H1 (cell line): ENCODE measurements around the gene RIN3. TPM values are rescaled to one million over a fixed set of nuclear protein-coding genes. Genes with fewer than 3 reads are reported as not detected.

Experiments
- CTCF ChIA-PET: fragments of 300-600 bp; sonication (Branson Sonifier 250); formaldehyde crosslinking; loops from one replicate; lab custom pipeline; 2021; ENCODE audit not compliant: partially characterized antibody; lab: Charles Lee
- POLR2A ChIA-PET: fragments of 300-600 bp; sonication (Branson Sonifier 250); formaldehyde crosslinking; loops from one replicate; lab custom pipeline; 2021; ENCODE audit warnings: inconsistent platforms; ENCODE audit not compliant: partially characterized antibody; lab: Charles Lee
- DNase-seq, 2 experiments: peaks; one replicate each; pipeline versions ENCODE4 v3.0.0 to v3.0.0-alpha.2; 2010 to 2022; ENCODE audit warnings: low spot score in 2 of 2, low read depth in 1 of 2, mixed read lengths in 1 of 2
- FAIRE-seq: peaks from 2 replicates; lab custom pipeline; 2011; peaks lifted over from hg19 to GRCh38; lab: Jason Lieb, UNC
- H2AFZ ChIP-seq: 2 replicates; pipeline ENCODE4 v1.8.1; 2012; ENCODE audit warnings: low read length, inconsistent platforms
- H2AK5ac ChIP-seq: 2 replicates; pipeline ENCODE4 v1.6.1; 2013; ENCODE audit warnings: low read depth, low read length
- H2BK120ac ChIP-seq: replicated peaks from 2 replicates; pipeline ENCODE3; 2013; ENCODE audit warnings: low read depth, low read length, inconsistent platforms
- H2BK12ac ChIP-seq: 2 replicates; pipeline ENCODE4 v1.6.1; 2013; ENCODE audit warnings: low read depth, low read length
- H2BK15ac ChIP-seq: 2 replicates; pipeline ENCODE4 v1.6.1; 2013; ENCODE audit warnings: low read length
- H2BK20ac ChIP-seq: 2 replicates; pipeline ENCODE4 v1.6.1; 2013; ENCODE audit warnings: low read length
- H2BK5ac ChIP-seq: 2 replicates; pipeline ENCODE4 v1.6.1; 2013; ENCODE audit warnings: low read depth, low read length
- H3K14ac ChIP-seq: 2 replicates; pipeline ENCODE4 v1.6.1; 2013; ENCODE audit warnings: inconsistent platforms; ENCODE audit not compliant: insufficient read length
- H3K18ac ChIP-seq: 2 replicates; pipeline ENCODE4 v1.6.1; 2013; ENCODE audit warnings: low read length; ENCODE audit errors: extremely low read depth
- H3K23ac ChIP-seq: 2 replicates; pipeline ENCODE4 v1.6.1; 2013; ENCODE audit warnings: inconsistent platforms; ENCODE audit not compliant: insufficient read length
- H3K23me2 ChIP-seq: 2 replicates; pipeline ENCODE4 v1.6.1; 2013; ENCODE audit warnings: low read depth, low read length
- H3K27ac ChIP-seq: 2 replicates; pipeline ENCODE4 v1.6.1; 2011; ENCODE audit warnings: low read depth, low read length, inconsistent platforms
- H3K27me3 ChIP-seq, 4 experiments: replicated peaks in 1 of 4; 1 replicate in 1 of 4; 2 replicates in 3 of 4; pipeline versions ENCODE4 v1.6.1 to v1.8.1; 2011 to 2013; ENCODE audit warnings: low read length in 3 of 4, mild to moderate bottlenecking in 3 of 4, inconsistent platforms in 2 of 4, mixed read lengths in 2 of 4, moderate library complexity in 1 of 4; ENCODE audit not compliant: control insufficient read depth in 3 of 4, insufficient read depth in 3 of 4; ENCODE audit errors: extremely low read depth in 1 of 4
- H3K36me3 ChIP-seq, 4 experiments: 2 replicates each; pipeline versions ENCODE4 v1.6.1 to v1.8.1; 2011 to 2013; ENCODE audit warnings: mild to moderate bottlenecking in 4 of 4, low read length in 3 of 4, moderate library complexity in 2 of 4, control low read depth in 1 of 4, inconsistent platforms in 1 of 4; ENCODE audit not compliant: insufficient read depth in 4 of 4, control insufficient read depth in 2 of 4
- H3K4ac ChIP-seq: replicated peaks from 2 replicates; pipeline ENCODE3; 2013; ENCODE audit warnings: low read length, low read depth, mixed read lengths, inconsistent platforms; ENCODE audit not compliant: insufficient read length
- H3K4me1 ChIP-seq, 4 experiments: replicated peaks in 1 of 4; 1 replicate in 1 of 4; 2 replicates in 3 of 4; pipeline versions ENCODE4 v1.6.1 to v1.8.1; 2011 to 2013; ENCODE audit warnings: low read length in 3 of 4, inconsistent platforms in 2 of 4, mixed read lengths in 1 of 4; ENCODE audit not compliant: insufficient read depth in 4 of 4, control insufficient read depth in 3 of 4
- H3K4me2 ChIP-seq, 2 experiments: 2 replicates each; pipeline versions ENCODE4 v1.6.1 to v1.8.1; 2011 to 2013; ENCODE audit warnings: low read depth in 2 of 2, low read length in 2 of 2, control low read depth in 1 of 2, inconsistent platforms in 1 of 2, mild to moderate bottlenecking in 1 of 2; ENCODE audit not compliant: insufficient read depth in 1 of 2
- H3K4me3 ChIP-seq, 4 experiments: fragments of 200-600, 300-600 bp in 1 of 4; sonication (generic), shearing (Covaris generic), sonication (Bioruptor Twin) in 1 of 4; 2 replicates each; pipeline versions ENCODE4 v1.5.1 to v1.8.1; 2011 to 2016; ENCODE audit warnings: low read length in 4 of 4, low read depth in 3 of 4, control low read depth in 2 of 4, inconsistent platforms in 2 of 4, mild to moderate bottlenecking in 2 of 4, mixed read lengths in 1 of 4, moderate library complexity in 1 of 4; ENCODE audit not compliant: insufficient read depth in 2 of 4; ENCODE audit errors: extremely low read depth in 1 of 4
- H3K56ac ChIP-seq: replicated peaks from 2 replicates; pipeline ENCODE3; 2013; ENCODE audit warnings: low read depth, mild to moderate bottlenecking, mixed read lengths, low read length, inconsistent platforms; ENCODE audit not compliant: insufficient read length
- H3K79me1 ChIP-seq: 2 replicates; pipeline ENCODE4 v1.6.1; 2013; ENCODE audit warnings: low read depth, low read length, control low read depth
- H3K79me2 ChIP-seq, 2 experiments: 2 replicates each; pipeline versions ENCODE4 v1.6.1 to v1.8.1; 2012 to 2013; ENCODE audit warnings: low read length in 2 of 2, mild to moderate bottlenecking in 2 of 2, inconsistent platforms in 1 of 2; ENCODE audit not compliant: insufficient read depth in 2 of 2, control insufficient read depth in 1 of 2
- H3K9ac ChIP-seq, 4 experiments: replicated peaks in 1 of 4; 1 replicate in 1 of 4; 2 replicates in 3 of 4; pipeline versions ENCODE4 v1.6.1 to v1.8.1; 2011 to 2013; ENCODE audit warnings: low read depth in 3 of 4, low read length in 3 of 4, control low read depth in 2 of 4, mild to moderate bottlenecking in 2 of 4, moderate library complexity in 2 of 4, inconsistent platforms in 1 of 4; ENCODE audit errors: extremely low read depth in 1 of 4
- H3K9me3 ChIP-seq, 2 experiments: 2 replicates each; pipeline versions ENCODE4 v1.6.1 to v1.8.1; 2012 to 2013; ENCODE audit warnings: mild to moderate bottlenecking in 2 of 2, moderate library complexity in 2 of 2, control low read depth in 1 of 2, inconsistent platforms in 1 of 2, low read depth in 1 of 2, low read length in 1 of 2, mixed read lengths in 1 of 2; ENCODE audit not compliant: insufficient read depth in 2 of 2
- H4K20me1 ChIP-seq, 2 experiments: replicated peaks in 1 of 2; 2 replicates each; pipeline versions ENCODE3 to v1.8.1; 2011 to 2013; ENCODE audit warnings: inconsistent platforms in 2 of 2, low read length in 2 of 2, mild to moderate bottlenecking in 1 of 2; ENCODE audit not compliant: insufficient read depth in 2 of 2, control insufficient read depth in 1 of 2
- H4K5ac ChIP-seq: 2 replicates; pipeline ENCODE4 v1.6.1; 2013; ENCODE audit warnings: low read length, low read depth, mixed read lengths, inconsistent platforms; ENCODE audit not compliant: insufficient read length
- H4K8ac ChIP-seq: 2 replicates; pipeline ENCODE4 v1.8.0; 2013; ENCODE audit warnings: mild to moderate bottlenecking, moderate library complexity, low read length, inconsistent platforms; ENCODE audit not compliant: insufficient read depth; ENCODE audit errors: extremely low read depth
- H4K91ac ChIP-seq: replicated peaks from 2 replicates; pipeline ENCODE3; 2013; ENCODE audit warnings: low read length, mixed read lengths, inconsistent platforms; ENCODE audit not compliant: insufficient read length
- BACH1 ChIP-seq: IDR thresholded peaks from 2 replicates; pipeline ENCODE4 v1.6.1; 2012; ENCODE audit warnings: low read length, improper control_type of control experiment
- CBX8 ChIP-seq: fragments of 300-800, 300-1000 bp; sonication (generic); IDR thresholded peaks from 2 replicates; pipeline ENCODE4 v1.7.1; 2016; ENCODE audit warnings: low read depth, low read length, borderline replicate concordance
- CTCF ChIP-seq, 3 experiments: IDR thresholded peaks; 1 replicate in 2 of 3; 2 replicates in 1 of 3; pipeline versions ENCODE4 v1.5.1 to v1.6.1; 2011; ENCODE audit warnings: low read length in 3 of 3, mild to moderate bottlenecking in 3 of 3, inconsistent platforms in 2 of 3, low read depth in 1 of 3, moderate library complexity in 1 of 3; ENCODE audit not compliant: insufficient read depth in 1 of 3; ENCODE audit errors: control extremely low read depth in 1 of 3
- E2F6 ChIP-seq: IDR thresholded peaks from 2 replicates; pipeline ENCODE4 v1.6.1; 2012; ENCODE audit warnings: inconsistent platforms
- JUN ChIP-seq: IDR thresholded peaks from 2 replicates; pipeline ENCODE4 v1.6.1; 2011; ENCODE audit warnings: low read depth, mild to moderate bottlenecking, improper control_type of control experiment, low read length
- JUND ChIP-seq: IDR thresholded peaks from 2 replicates; pipeline ENCODE4 v1.6.1; 2011; ENCODE audit warnings: mild to moderate bottlenecking, improper control_type of control experiment, low read length
- MAFK ChIP-seq: IDR thresholded peaks from 2 replicates; pipeline ENCODE4 v1.6.1; 2012; ENCODE audit warnings: low read depth, mild to moderate bottlenecking, improper control_type of control experiment, low read length
- POLR2AphosphoS5 ChIP-seq: IDR thresholded peaks from 2 replicates; pipeline ENCODE4 v1.6.1; 2011; ENCODE audit warnings: low read depth, low read length
- RAD21 ChIP-seq, 2 experiments: IDR thresholded peaks in 1 of 2; conservative IDR thresholded peaks in 1 of 2; 2 replicates each; pipeline ENCODE4 v1.6.1; 2011; ENCODE audit warnings: low read depth in 2 of 2, low read length in 2 of 2, improper control_type of control experiment in 1 of 2, inconsistent platforms in 1 of 2, mild to moderate bottlenecking in 1 of 2, moderate library complexity in 1 of 2
- SIRT6 ChIP-seq: IDR thresholded peaks from one replicate; pipeline ENCODE4 v1.7.1; 2012; ENCODE audit warnings: low read length, inconsistent platforms
- TBP ChIP-seq: IDR thresholded peaks from 2 replicates; pipeline ENCODE4 v1.6.1; 2011; ENCODE audit warnings: low read depth, low read length, improper control_type of control experiment
- WGBS, 2 experiments: shearing (Covaris generic) in 1 of 2; methylation state at CpG; one replicate each; pipeline versions ENCODE4 v1.1.6 to v1.1.7; 2013 to 2015; ENCODE audit warnings: low lambda C conversion rate in 2 of 2, mixed read lengths in 2 of 2, inconsistent platforms in 1 of 2, low coverage in 1 of 2, missing lambda C conversion rate in 1 of 2; ENCODE audit not compliant: insufficient replicate concordance in 2 of 2, insufficient coverage in 1 of 2, insufficient read length in 1 of 2; ENCODE audit errors: extremely low coverage in 1 of 2, missing lambda C conversion rate in 1 of 2; 5-methylcytosine and 5-hydroxymethylcytosine counted together
- polyA plus RNA-seq, 7 experiments: library from polyadenylated mRNA; depleted of rRNA in 3 of 7; stranded (reverse) in 5 of 7; unstranded in 2 of 7; fragments of >200 nt in 5 of 7; fragments of 200-250 nt in 2 of 7; gene quantifications; 1 replicate in 5 of 7; 2 replicates in 1 of 7; 4 replicates in 1 of 7; pipeline versions ENCODE4 v1.2.1 to v1.2.3, GENCODE V29; 2011 to 2013; ENCODE audit warnings: missing spikeins in 2 of 7, mixed read lengths in 2 of 7
- total RNA-seq: library from RNA; stranded (reverse); fragmentation: NEBNext Ultra II Directional; extraction: Animal tissue kit (Norgen Biotek cat#: 25700); gene quantifications from 2 replicates; pipeline ENCODE4 v1.2.1, GENCODE V29; 2021

Gene RIN3
- total and polyA plus RNA-seq, 2 of the 8 experiments (the other 6 are each of a cell fraction or from before 2014, with no cell fraction given) = 0.59 to 1.5 TPM

GRCh38 chr14:92584816-92585215, 71.2 kb downstream of the RIN3 start:
- H3K4ac ChIP-seq = no peak overlapping the region
- no peak overlapping the region for H2BK5ac ChIP-seq
- H3K36me3 ChIP-seq = no peaks in the 10 kb centered on the region
- no peak overlapping the region for H3K27ac ChIP-seq
- no peak overlapping the region for H3K18ac ChIP-seq
- no peak overlapping the region for H2AFZ ChIP-seq
- no peaks in the 10 kb centered on the region for H4K20me1 ChIP-seq
- H3K9ac ChIP-seq = no peak overlapping the region
- H2AK5ac ChIP-seq = no peak overlapping the region
- no peak overlapping the region for H3K4me2 ChIP-seq
- ChIA-PET POLR2A (interaction anchor here (0.6 to 1.3 kb wide), 2 partner anchors 9 to 162 kb away, joined by 3 read pairs; no protein-coding TSS in a partner anchor), CTCF (interaction anchor here (0.6 to 6.5 kb wide), 7 partner anchors 10 to 1267 kb away, joined by 3 to 39 read pairs (median 4); no protein-coding TSS in a partner anchor)
- WGBS, 2 experiments = 91% methylated on average over 6 of the region's 6 CpGs; no CpG with 5 or more reads in 1 of the 2 experiments
- H3K79me2 ChIP-seq = no peaks in the 10 kb centered on the region
- no peak overlapping the region for H3K4me3 ChIP-seq
- H3K4me1 ChIP-seq = no peaks in the 10 kb centered on the region; a peak in 1 of 7 replicates
- H2BK20ac ChIP-seq = no peak overlapping the region
- H2BK15ac ChIP-seq = no peak overlapping the region
- no peak overlapping the region for H3K23ac ChIP-seq
- no peak overlapping the region for H3K14ac ChIP-seq
- no peak overlapping the region for H4K91ac ChIP-seq
- no peak overlapping the region for H2BK120ac ChIP-seq
- H3K9me3 ChIP-seq = peaks cover 2 to 4% of the 10 kb centered on the region in 2 experiments; a peak in 2 of 4 replicates
- H4K5ac ChIP-seq = no peak overlapping the region
- FAIRE-seq (no peak), DNase-seq (no peak)
- no peak overlapping the region for H4K8ac ChIP-seq
- H2BK12ac ChIP-seq = no peak overlapping the region
- H3K79me1 ChIP-seq = 0 out of 2 replicates have a peak, but pooled peaks cover 2% of the 10 kb centered on the region
- no peaks in the 10 kb centered on the region for H3K23me2 ChIP-seq
- H3K56ac ChIP-seq = no peak overlapping the region
- no peaks in the 10 kb centered on the region for H3K27me3 ChIP-seq
- no peak for TF ChIP-seq RAD21 (IDR thresholded peaks at IDR 0.05 in 1 of 2, conservative IDR thresholded peaks at IDR 0.05 in 1 of 2; ENCODE audit: low read depth in 2 of 2, low read length in 2 of 2)
- no peak for TF ChIP-seq BACH1
- no peak for TF ChIP-seq E2F6
- no peak for TF ChIP-seq JUND
- TF ChIP-seq CBX8 = no peak
- no peak for TF ChIP-seq TBP
- no peak for TF ChIP-seq SIRT6
- TF ChIP-seq POLR2AphosphoS5 = no peak
- no peak for TF ChIP-seq CTCF (IDR thresholded peaks at IDR 0.05; ENCODE audit: control extremely low read depth in 1 of 3, insufficient read depth in 1 of 3, low read depth in 1 of 3, low read length in 3 of 3)
- no peak for TF ChIP-seq MAFK
- no peak for TF ChIP-seq JUN
